HG03439 (cell line): ENCODE data around the gene UGT8.

Source experiments
- ATAC-seq: cut with Tn5 transposase; IDR thresholded peaks from one replicate; pipeline ENCODE4 v1.9.1; 2021; ENCODE audit warnings: mild to moderate bottlenecking, moderate library complexity; ENCODE audit not compliant: unreplicated experiment

UGT8 gene

GRCh38 chr4:114677346-114677979, 78.9 kb downstream of the UGT8 start:
- no peak for ATAC-seq

DNA sequence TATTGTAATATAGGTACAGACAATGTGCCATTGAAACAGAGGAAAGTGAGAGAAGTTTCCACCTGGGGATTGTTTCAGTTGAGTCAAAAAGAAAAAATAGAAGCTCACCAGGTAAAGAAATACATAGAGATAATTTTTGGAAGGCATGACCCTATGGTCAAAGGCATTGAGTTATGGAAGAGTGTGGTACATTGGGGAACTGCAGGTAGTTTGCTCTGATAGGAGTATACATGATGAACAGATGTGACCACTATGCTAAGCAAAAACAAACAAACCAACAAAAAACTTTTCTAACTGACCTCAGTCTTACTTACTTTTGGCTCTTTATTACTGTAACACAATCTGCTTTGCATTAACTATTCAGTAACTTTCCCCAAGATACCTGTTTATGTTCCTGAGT, 85.9 kb downstream of the UGT8 start:
- ATAC-seq, result no peak

DNA sequence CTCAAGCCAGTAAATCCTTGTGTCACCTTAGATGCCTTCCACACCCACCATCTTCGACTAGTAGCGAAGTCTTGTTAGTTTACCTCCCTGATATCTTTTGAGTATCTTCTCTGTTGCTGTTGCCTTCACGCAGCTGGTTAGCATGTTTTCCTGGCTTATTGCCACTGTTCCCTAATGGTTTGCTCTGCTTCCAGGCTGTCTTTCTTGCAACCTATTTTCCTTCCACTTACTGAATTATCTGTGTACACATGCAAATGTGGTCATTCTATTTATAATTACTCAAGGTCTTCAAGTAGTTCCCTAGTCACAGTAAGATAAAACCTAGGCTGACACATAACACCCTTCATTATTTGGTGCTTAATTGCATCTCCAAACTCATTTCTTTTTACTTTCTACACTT, 89.5 kb downstream of the UGT8 start:
- ATAC-seq, result no peak

DNA sequence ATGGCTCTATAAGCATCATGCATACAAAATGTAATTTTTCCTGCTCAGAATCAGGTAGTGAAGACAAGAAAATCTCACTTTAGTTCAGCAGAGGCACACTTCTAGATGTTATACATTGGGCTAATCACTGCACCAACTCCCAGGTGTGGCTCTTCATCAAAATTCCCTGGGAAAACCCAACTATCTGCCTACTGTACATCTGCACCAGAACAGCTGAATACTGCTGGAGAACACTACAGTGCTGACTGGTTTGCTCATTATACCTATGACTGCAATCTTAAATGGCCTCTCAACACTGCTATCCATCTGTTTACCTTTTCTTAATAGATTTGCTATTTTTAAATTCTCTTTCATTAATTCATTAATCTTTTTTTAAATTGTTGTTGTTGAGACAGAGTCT, 92.0 kb downstream of the UGT8 start:
- ATAC-seq, result no peak

DNA sequence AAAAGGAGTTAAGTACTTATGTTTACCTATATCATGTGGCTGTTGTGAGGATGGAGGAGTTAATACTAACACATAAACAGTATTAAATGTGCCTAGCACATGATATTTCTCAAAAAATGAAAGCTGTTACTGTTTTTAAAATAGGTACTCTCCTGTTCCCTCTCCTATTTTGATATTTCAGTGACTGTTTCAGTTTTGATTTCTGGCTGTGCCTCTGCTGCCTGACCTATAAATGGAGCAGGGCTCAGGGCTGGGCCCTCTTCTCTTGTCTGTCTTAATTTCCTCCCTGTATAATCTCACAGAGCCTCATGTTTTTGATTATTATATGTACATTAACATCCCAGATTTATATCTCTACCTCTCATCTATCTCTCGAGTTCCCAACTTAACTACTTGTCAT, 93.3 kb downstream of the UGT8 start:
- peak; percentile 82 for ATAC-seq

- ATAC-seq, result no peak
These were observed 94.4 kb downstream of the UGT8 start for GRCh38 chr4:114692958-114693357.

- ATAC-seq, result peak; percentile 46
These were observed 96.2 kb downstream of the UGT8 start for GRCh38 chr4:114694770-114695169.

DNA sequence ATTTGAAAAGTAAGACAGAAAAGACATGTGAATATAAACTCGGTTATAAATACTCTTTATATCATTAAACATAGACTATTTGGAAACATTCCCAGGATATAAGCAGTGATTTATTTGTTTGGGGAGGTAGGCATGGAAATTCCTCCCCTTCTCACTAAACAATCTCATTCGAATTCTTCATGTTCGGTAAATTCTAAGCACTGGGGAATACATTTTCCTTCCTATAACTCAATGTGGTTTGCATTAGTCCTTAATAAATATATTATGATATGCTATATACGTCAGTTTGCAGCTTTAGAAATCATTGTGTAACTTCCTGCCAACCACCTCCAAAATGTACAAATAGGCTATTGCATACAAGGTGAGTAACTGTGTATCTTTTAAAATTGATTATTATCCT, 99.6 kb downstream of the UGT8 start:
- no peak for ATAC-seq

DNA sequence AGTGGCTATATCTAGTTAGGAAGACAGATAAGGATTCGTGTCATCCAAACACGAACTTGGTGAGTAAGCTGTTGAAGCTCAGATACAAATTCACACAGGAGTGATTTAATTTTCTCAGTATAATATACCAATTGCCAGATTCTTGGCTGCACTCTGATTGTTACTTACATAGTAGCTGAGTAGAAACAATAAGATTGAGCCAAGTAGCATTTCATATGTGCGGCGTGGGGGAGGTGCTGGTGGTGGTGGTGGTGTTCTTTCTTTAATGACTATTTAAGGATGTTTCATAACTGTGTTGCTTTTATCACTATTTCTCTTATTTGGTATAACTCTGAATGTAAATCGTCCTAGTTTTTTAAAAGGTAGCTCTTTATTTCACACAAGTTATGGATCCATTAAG, 102.9 kb downstream of the UGT8 start:
- ATAC-seq, result no peak

DNA sequence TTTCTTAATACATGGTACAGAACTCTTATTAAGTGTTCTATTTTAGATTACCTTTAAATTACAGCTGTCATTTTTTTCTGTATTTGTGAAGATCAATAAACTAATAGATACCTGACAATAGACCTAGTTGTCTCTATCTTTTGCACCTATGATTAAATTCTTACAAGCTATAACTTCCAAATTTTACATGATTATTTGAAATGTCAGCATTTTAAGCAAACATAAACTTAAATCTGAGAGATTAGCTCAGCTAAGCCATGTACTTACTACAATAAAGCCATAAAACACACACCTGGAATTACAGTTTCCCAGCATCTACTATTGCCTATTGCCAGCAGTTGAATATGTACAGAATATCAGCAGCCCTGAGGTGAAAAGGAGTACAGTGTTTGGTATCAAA, 118.8 kb downstream of the UGT8 start:
- ATAC-seq, result no peak

DNA sequence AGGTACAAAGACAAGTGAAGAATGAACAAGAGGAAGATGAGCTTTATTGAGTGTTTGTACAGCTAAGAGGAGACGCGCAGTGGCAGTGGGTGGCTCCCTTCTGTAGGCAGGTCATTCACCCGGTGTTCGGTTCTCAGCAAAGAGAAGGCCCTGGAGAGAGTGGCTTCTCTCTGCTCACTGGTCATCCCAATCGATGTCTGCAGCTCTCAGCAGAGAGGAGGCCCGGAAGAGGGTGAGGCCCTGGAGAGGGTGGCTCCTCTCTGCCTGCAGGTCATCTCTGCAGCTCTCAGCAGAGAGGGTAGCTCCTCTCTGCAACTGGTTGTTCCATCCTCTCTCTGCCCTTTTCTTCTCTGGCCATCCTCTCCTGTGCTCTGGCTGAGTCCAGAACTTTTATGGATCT, 126.5 kb downstream of the UGT8 start:
- ATAC-seq, result no peak

GRCh38 chr4:114727461-114727860, 128.9 kb downstream of the UGT8 start:
- no peak for ATAC-seq
